ENCODE data around the gene SLFN12. TPM values are rescaled to one million over a fixed set of nuclear protein-coding genes. Genes with fewer than 3 reads are reported as not detected.

Gene SLFN12
- total RNA-seq, result 47.0 and 61.0 TPM in 2 replicates

DNA sequence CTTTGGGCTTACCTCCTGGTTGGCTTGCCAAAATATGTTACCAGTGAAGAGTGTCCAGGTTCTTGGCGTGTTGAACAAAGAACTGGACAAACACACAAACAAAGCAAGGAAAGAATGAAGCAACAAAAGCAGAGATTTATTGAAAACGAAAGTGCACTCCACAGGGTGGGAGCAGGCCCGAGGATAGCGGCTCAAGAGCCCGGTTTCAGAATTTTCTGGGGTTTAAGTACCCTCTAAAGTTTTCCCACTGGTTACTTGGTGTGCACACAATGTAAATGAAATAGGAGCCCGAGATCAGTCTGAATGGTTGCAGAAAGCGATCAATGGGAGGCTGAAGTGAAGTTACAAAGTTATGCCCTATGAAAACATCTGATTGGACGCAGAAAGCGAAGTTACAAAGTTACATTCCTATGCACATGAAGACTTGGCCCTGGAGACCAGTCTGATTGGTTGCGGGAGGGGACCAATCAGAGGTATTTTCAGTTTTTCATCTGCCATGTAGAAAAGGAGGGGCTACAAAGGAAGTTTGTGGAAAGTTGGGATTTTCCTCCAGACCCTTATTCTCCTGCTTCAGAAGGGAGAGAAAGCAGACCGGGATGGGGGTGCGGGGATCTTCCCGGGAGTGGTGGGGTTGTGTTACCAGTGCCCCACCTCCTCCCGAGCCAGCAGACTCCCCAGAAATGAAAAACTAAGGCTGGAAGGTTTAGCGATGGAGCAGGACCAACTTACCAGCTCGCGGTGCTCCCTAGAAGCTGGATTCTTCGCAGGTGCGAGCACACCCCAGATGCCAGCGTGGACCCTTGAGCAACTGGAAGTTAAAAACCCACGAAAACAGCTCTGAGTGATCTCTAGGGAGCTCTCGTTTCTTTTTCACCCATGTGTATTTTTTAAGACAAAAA is at the start of gene SLFN12:
SLFN12 (minus strand) TSS at position 325 of the 899 bp plus-strand sequence. CDS start 9,472 bp downstream, outside the sequence.

DNA sequence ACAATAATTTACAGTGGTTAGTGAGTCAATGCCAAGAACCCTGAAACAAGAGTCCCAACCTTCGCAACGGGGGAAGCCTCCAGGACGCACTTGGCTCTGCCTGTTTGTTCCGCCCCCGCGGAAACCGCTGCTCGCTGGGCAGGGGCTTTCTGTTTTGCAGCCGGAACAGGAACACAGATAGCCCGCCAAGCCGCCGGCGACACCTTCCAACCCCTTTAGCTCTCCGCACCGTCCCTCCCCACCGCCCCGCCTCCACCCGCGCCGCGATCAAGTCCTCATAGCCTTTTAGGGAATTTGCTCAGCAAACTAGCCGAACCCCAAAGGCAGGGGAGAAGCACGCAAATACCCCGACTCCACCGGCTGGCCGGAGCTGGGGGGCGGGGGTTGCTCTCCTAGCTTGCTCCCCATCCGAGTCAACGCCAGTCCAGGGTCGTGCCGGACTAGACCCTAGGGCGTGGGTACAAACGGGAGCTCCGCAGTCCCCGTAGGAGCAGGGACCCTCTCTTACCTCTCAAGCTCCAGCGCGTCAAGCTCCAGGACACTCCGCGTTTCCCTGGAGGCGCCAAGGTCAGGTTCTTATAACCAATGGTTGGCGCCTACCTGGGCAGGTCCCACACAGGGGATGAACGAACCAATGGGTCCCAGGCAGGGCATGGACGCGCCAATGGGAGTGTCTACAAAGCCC is 16.1 kb upstream of the SLFN12 start, which contains the start of gene SLFN13:
SLFN13 (minus strand) TSS at position 553 of the 685 bp plus-strand sequence. CDS start 3,086 bp downstream, outside the sequence.

GRCh38 chr17:35373534-35373983 is 58.7 kb downstream of the SLFN12 start, which contains the start of gene SLFN11:
Gene SLFN11 (minus strand): TSS chr17:35373621. CDS start chr17:35363807, 9,814 bp downstream.

Small RNAs within 50 kb of the gene (small RNA-seq; reads per million reads assigned to genes)
- gene AC060766.3, result not detected
- not detected for gene AC060766.5

Other genes with a start within 250 kb of the SLFN12 start
- not detected in 2 replicates for gene SLC35G3, start 238.1 kb downstream of the SLFN12 start, total RNA-seq
- 36.6 and 44.4 TPM in 2 replicates for gene SLFN5, start 189.4 kb downstream of the SLFN12 start, total RNA-seq
- 133 and 202 TPM in 2 replicates for gene SLFN11, start 58.9 kb downstream of the SLFN12 start, total RNA-seq
- gene SLFN13, start 16.3 kb upstream of the SLFN12 start, total RNA-seq, result 2.5 and 4.3 TPM in 2 replicates
- gene SLFN12L, start 105.2 kb upstream of the SLFN12 start, total RNA-seq, result under 0.01 TPM in 1 of 2 replicates, not detected in the other
- gene SLFN14, start 128.3 kb upstream of the SLFN12 start, total RNA-seq, result not detected in 2 replicates
- gene PEX12, start 146.1 kb upstream of the SLFN12 start, total RNA-seq, result 4.9 and 5.3 TPM in 2 replicates
- gene AP2B1, start 154.8 kb upstream of the SLFN12 start, total RNA-seq, result 172 and 218 TPM in 2 replicates